HepG2 (cell line): ENCODE results near the gene PCGF3. TPM values are rescaled to one million over a fixed set of nuclear protein-coding genes. Genes with fewer than 3 reads are reported as not detected.

Experiments used
- AFF4 ChIP-seq: sonication (generic); formaldehyde crosslinking; IDR thresholded peaks from 2 replicates; pipeline ENCODE4 v1.4.0; 2020; ENCODE audit warnings: missing genetic modification reagents
- ATF3 ChIP-seq: sonication (generic); formaldehyde crosslinking; IDR thresholded peaks from 2 replicates; pipeline ENCODE4 v1.4.0; 2020; ENCODE audit warnings: missing genetic modification reagents
- GABPA ChIP-seq, 2 experiments: IDR thresholded peaks; 2 replicates each; pipeline ENCODE4 v1.6.1; 2011 to 2016; ENCODE audit warnings: low read depth in 2 of 2, low read length in 1 of 2, missing biosample characterization in 1 of 2, missing genetic modification characterization in 1 of 2
- GABPB1 ChIP-seq: IDR thresholded peaks from 2 replicates; pipeline ENCODE4 v1.6.1; 2016; ENCODE audit warnings: mild to moderate bottlenecking, missing genetic modification reagents, moderate library complexity, missing compliant biosample characterization
- HMGXB3 ChIP-seq: sonication (generic); formaldehyde crosslinking; IDR thresholded peaks from 2 replicates; pipeline ENCODE4 v1.4.0; 2020; ENCODE audit warnings: missing genetic modification reagents, borderline replicate concordance
- MAZ ChIP-seq, 2 experiments: sonication (generic) in 1 of 2; formaldehyde crosslinking in 1 of 2; IDR thresholded peaks; 2 replicates each; pipeline versions ENCODE4 v1.5.0 to v1.6.1; 2012 to 2020; ENCODE audit warnings: low read depth in 2 of 2, mild to moderate bottlenecking in 2 of 2, borderline replicate concordance in 1 of 2, improper control_type of control experiment in 1 of 2, low read length in 1 of 2, missing genetic modification reagents in 1 of 2, moderate library complexity in 1 of 2
- MLLT10 ChIP-seq: sonication (generic); formaldehyde crosslinking; IDR thresholded peaks from 2 replicates; pipeline ENCODE4 v1.4.0; 2020; ENCODE audit warnings: missing genetic modification reagents
- NFYB ChIP-seq: sonication (generic); formaldehyde crosslinking; IDR thresholded peaks from 2 replicates; pipeline ENCODE4 v1.4.0; 2020; ENCODE audit warnings: missing genetic modification reagents
- PLSCR1 ChIP-seq: sonication (generic); formaldehyde crosslinking; IDR thresholded peaks from 2 replicates; pipeline ENCODE4 v1.5.0; 2020; ENCODE audit warnings: missing genetic modification reagents, mild to moderate bottlenecking, borderline replicate concordance
- RFX5 ChIP-seq: IDR thresholded peaks from 2 replicates; pipeline ENCODE4 v1.6.1; 2011; ENCODE audit warnings: low read depth, low read length, improper control_type of control experiment
- SALL1 ChIP-seq: sonication (generic); formaldehyde crosslinking; IDR thresholded peaks from 2 replicates; pipeline ENCODE4 v1.8.0; 2022; ENCODE audit warnings: mild to moderate bottlenecking, missing genetic modification reagents
- TP53 ChIP-seq: sonication (generic); formaldehyde crosslinking; conservative IDR thresholded peaks from 2 replicates; pipeline ENCODE4 v1.4.0; 2020; ENCODE audit warnings: missing genetic modification reagents
- WIZ ChIP-seq: sonication (generic); formaldehyde crosslinking; IDR thresholded peaks from 2 replicates; pipeline ENCODE4 v1.5.1; 2020; ENCODE audit warnings: mild to moderate bottlenecking, missing genetic modification reagents
- ZBTB2 ChIP-seq: sonication (generic); formaldehyde crosslinking; IDR thresholded peaks from 2 replicates; pipeline ENCODE4 v1.8.0; 2022; ENCODE audit warnings: low read depth, missing genetic modification reagents
- ZFP41 ChIP-seq: sonication (generic); formaldehyde crosslinking; IDR thresholded peaks from 2 replicates; pipeline ENCODE4 v1.4.0; 2020; ENCODE audit warnings: mild to moderate bottlenecking, missing genetic modification reagents, borderline replicate concordance
- ZNF83 ChIP-seq: sonication (generic); formaldehyde crosslinking; IDR thresholded peaks from 2 replicates; pipeline ENCODE4 v1.4.0; 2020; ENCODE audit warnings: missing genetic modification reagents, mild to moderate bottlenecking, borderline replicate concordance
- ZNF879 ChIP-seq: sonication (generic); formaldehyde crosslinking; IDR thresholded peaks from 2 replicates; pipeline ENCODE4 v1.8.1; 2023; ENCODE audit warnings: missing genetic modification reagents
- polyA plus RNA-seq, 8 experiments: library from polyadenylated mRNA; depleted of rRNA in 3 of 8; stranded (reverse) in 7 of 8; unstranded in 1 of 8; fragments of >200 nt; fragmentation: Illumina TruSeq in 4 of 8; extraction: Trizol in 4 of 8; gene quantifications; 2 replicates each; pipeline versions ENCODE4 v1.2.1 to v1.2.3, GENCODE V29; 2011 to 2016; ENCODE audit warnings: low read depth in 4 of 8, missing spikeins in 1 of 8, mixed read lengths in 1 of 8; ENCODE audit not compliant: insufficient read depth in 1 of 8
- total RNA-seq, 5 experiments: library from RNA; depleted of rRNA; stranded (reverse); fragments of >200 nt; fragmentation: Illumina TruSeq; extraction: Trizol; gene quantifications; 2 replicates each; pipeline ENCODE4 v1.2.3, GENCODE V29; 2016; ENCODE audit warnings: low read depth in 1 of 5

PCGF3 gene
- total and polyA plus RNA-seq, 2 of the 13 experiments (the other 11 are each of a cell fraction or from before 2014, with no cell fraction given) = 28.6 to 66.2 TPM

DNA sequence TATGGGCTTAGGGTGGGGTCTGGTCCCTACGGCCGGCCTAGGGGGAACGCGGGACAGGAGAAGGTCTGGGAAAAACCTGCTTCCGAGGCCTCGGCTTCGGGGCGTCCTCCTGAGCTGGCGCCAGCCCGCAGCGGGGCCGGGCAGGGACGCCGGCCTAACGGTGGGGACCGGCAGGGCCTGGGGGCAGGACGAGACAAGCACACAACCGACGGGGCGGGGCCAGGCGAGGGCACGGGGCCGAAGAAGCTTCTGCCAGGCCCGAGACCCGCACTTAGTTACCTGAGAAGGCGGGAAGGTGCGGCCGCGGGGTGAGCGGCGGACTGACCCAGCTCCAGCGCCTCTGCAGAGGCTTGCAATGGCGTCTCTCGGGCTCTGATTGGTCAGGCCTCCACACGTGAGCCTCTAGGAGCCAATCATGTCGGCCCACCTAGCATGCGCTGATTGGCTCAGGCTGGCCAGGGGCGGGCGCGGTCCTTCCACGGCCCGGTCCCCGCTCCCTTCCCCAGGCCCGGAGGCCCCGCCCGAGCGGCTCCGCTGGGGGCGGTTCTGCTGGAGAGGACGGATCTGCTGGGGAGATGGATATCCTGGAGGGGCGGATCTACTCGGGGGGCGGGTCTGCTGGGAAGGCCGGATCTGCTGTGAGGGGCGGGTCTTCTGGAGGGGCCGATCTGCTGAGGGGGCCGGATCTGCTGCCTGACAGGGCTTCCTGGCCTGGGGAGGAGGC lies 76.0 kb downstream of the PCGF3 start (continued):
- 0 out of 2 replicates have a peak, but pooled peaks have one; percentile 40 for TF ChIP-seq HMGXB3
- no peak for TF ChIP-seq MLLT10 (CRISPR knock-in tag)
- TF ChIP-seq ZNF83 (CRISPR knock-in tag) = peak; percentile 14; the same call in 1 of the 2 replicates
- peak; percentile 71; the same call in 1 of the 2 replicates for TF ChIP-seq TP53 (CRISPR knock-in tag)
- peak; percentile 57 for TF ChIP-seq AFF4
- no peak for TF ChIP-seq ZFP41 (CRISPR knock-in tag)
- TF ChIP-seq MAZ (IDR thresholded peaks at IDR 0.05; ENCODE audit: borderline replicate concordance, low read depth, low read length) = peak; percentile 84; the same call in 1 of the 2 replicates
- peak; percentile 53; the same call in 1 of the 2 replicates for TF ChIP-seq MAZ (CRISPR knock-in tag; IDR thresholded peaks at IDR 0.05; ENCODE audit: low read depth)
- no peak for TF ChIP-seq ZNF879 (CRISPR knock-in tag)
- peak; percentile 80; the same call in 1 of the 2 replicates for TF ChIP-seq PLSCR1 (CRISPR knock-in tag)
- peak; percentile 70 for TF ChIP-seq ZBTB2 (CRISPR knock-in tag)
- TF ChIP-seq NFYB (CRISPR knock-in tag) = peak; percentile 95
- no peak for TF ChIP-seq GABPA (IDR thresholded peaks at IDR 0.05; ENCODE audit: low read depth, low read length)
- TF ChIP-seq GABPA (CRISPR knock-in tag; IDR thresholded peaks at IDR 0.05; ENCODE audit: low read depth) = peak; percentile 52
- peak; percentile 57; the same call in 1 of the 2 replicates for TF ChIP-seq WIZ (CRISPR knock-in tag)
- TF ChIP-seq ATF3 (CRISPR knock-in tag) = no peak; the same call in 1 of the 2 replicates
- peak; percentile 74; the same call in 1 of the 2 replicates for TF ChIP-seq GABPB1 (CRISPR knock-in tag)
- TF ChIP-seq RFX5 = peak; percentile 91
- peak; percentile 59 for TF ChIP-seq SALL1 (CRISPR knock-in tag)
